AG04450 (cell line): Measurements from ENCODE around the gene B3GNT5. TPM values are rescaled to one million over a fixed set of nuclear protein-coding genes. Genes with fewer than 3 reads are reported as not detected.
"Not testable (repeated sequence)": the region's sequence is repeated elsewhere in the genome, so short reads cannot be mapped to it uniquely, and the experiment has no call there.

ENCODE experiments used
- CTCF ChIA-PET: fragments of 300-600, 350-600 bp; formaldehyde crosslinking; extraction: SDS; loops from one replicate; lab custom pipeline; 2022; ENCODE audit warnings: antibody characterized with exemption, inconsistent platforms; lab: Charles Lee
- POLR2A ChIA-PET: fragments of 350-600 bp; formaldehyde crosslinking; extraction: SDS; loops from one replicate; lab custom pipeline; 2021; ENCODE audit warnings: antibody characterized with exemption, inconsistent platforms; lab: Yijun Ruan, JAX
- DNase-seq: peaks from one replicate; pipeline ENCODE4 v3.0.0-alpha.2; 2011; ENCODE audit warnings: low read depth, low spot score
- H3K27ac ChIP-seq: one replicate; pipeline ENCODE4 v1.5.1; 2012; ENCODE audit warnings: low read depth, low read length, control low read depth
- H3K27me3 ChIP-seq: one replicate; pipeline ENCODE4 v1.6.0; 2012; ENCODE audit warnings: low read length; ENCODE audit not compliant: control insufficient read depth, insufficient read depth
- H3K4me3 ChIP-seq: 2 replicates; pipeline ENCODE4 v1.5.1; 2011; ENCODE audit warnings: mild to moderate bottlenecking, low read depth, low read length, control low read depth
- H3K9me3 ChIP-seq: 2 replicates; pipeline ENCODE4 v1.5.1; 2012; ENCODE audit warnings: low read length; ENCODE audit not compliant: control insufficient read depth, insufficient read depth
- polyA plus RNA-seq: library from polyadenylated mRNA; depleted of rRNA; stranded (reverse); fragments of >200 nt; gene quantifications from 2 replicates; pipeline ENCODE4 v1.2.3, GENCODE V29; 2011
- TF ChIP-seq, protein P1 (sequence below): IDR thresholded peaks from 2 replicates; pipeline ENCODE4 v1.5.1; 2011; ENCODE audit warnings: low read depth, low read length, control low read depth, inconsistent platforms

B3GNT5 gene
- polyA plus RNA-seq, 1 experiment = 2.9 TPM

DNA sequence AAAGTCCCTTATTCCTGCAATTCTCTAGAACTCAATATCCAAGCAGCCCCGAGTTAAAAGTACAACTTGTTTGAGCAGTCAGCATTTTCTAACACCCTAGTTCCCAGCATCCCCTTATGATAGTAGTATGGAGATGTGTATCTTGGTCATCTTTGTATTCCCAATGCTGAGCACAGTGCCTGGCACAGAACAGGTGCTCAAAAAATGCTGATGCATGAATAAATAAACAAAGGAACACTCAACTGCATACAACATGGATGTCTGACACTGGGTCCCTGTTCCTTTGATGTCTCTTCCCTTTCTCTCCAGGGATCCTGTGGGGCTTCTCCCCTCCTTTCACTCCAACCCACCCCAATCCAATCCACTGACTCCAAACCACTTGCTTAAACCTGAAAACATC lies 23.9 kb upstream of the B3GNT5 start:
- Histone ChIP-seq H3K27me3 (peaks cover 8% of the 10 kb centered on the region), H3K27ac (no peak overlapping the region), H3K9me3 (no peaks in the 10 kb centered on the region), H3K4me3 (no peak overlapping the region)
- CTCF ChIA-PET = no interaction called here
- no peak for DNase-seq
- POLR2A ChIA-PET = no interaction called here
- TF ChIP-seq, protein P1, sequence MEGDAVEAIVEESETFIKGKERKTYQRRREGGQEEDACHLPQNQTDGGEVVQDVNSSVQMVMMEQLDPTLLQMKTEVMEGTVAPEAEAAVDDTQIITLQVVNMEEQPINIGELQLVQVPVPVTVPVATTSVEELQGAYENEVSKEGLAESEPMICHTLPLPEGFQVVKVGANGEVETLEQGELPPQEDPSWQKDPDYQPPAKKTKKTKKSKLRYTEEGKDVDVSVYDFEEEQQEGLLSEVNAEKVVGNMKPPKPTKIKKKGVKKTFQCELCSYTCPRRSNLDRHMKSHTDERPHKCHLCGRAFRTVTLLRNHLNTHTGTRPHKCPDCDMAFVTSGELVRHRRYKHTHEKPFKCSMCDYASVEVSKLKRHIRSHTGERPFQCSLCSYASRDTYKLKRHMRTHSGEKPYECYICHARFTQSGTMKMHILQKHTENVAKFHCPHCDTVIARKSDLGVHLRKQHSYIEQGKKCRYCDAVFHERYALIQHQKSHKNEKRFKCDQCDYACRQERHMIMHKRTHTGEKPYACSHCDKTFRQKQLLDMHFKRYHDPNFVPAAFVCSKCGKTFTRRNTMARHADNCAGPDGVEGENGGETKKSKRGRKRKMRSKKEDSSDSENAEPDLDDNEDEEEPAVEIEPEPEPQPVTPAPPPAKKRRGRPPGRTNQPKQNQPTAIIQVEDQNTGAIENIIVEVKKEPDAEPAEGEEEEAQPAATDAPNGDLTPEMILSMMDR = no peak

DNA sequence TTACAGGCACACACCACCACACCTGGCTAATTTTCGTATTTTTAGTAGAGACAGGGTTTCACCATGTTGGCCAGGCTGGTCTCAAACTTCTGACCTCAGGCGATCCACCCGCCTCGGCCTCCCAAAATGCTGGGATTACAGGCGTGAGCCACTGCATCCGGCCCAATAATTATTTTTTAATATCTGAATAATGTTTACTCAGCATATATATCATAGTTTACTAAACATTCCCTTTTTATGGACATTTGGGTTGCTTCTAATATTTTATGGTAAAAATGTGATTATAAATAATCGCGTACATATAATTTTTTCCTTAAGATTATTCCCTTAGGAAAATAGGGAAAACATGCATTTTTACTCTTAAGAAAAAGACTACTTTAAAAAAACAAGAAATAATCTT lies 22.8 kb upstream of the B3GNT5 start:
- H3K9me3 ChIP-seq, CTCF ChIA-PET, H3K27ac ChIP-seq, H3K27me3 ChIP-seq, H3K4me3 ChIP-seq, DNase-seq, POLR2A ChIA-PET: not testable (repeated sequence)

- peaks cover 8% of the 10 kb centered on the region for H3K27me3 ChIP-seq
- no peak overlapping the region for H3K27ac ChIP-seq
- H3K9me3 ChIP-seq = no peaks in the 10 kb centered on the region
- ChIA-PET POLR2A (no interaction called here), CTCF (no interaction called here)
- TF ChIP-seq, protein P1 = no peak
- H3K4me3 ChIP-seq = no peak overlapping the region
- DNase-seq = no peak
These were observed 22.2 kb upstream of the B3GNT5 start for GRCh38 chr3:183230826-183231225.

GRCh38 chr3:183233966-183234365 lies 19.1 kb upstream of the B3GNT5 start:
- TF ChIP-seq, protein P1 = no peak
- Histone ChIP-seq H3K27me3 (peaks cover 3% of the 10 kb centered on the region), H3K27ac (no peak overlapping the region), H3K9me3 (no peaks in the 10 kb centered on the region), H3K4me3 (no peak overlapping the region)
- DNase-seq = no peak
- POLR2A ChIA-PET = no interaction called here
- CTCF ChIA-PET = no interaction called here

DNA sequence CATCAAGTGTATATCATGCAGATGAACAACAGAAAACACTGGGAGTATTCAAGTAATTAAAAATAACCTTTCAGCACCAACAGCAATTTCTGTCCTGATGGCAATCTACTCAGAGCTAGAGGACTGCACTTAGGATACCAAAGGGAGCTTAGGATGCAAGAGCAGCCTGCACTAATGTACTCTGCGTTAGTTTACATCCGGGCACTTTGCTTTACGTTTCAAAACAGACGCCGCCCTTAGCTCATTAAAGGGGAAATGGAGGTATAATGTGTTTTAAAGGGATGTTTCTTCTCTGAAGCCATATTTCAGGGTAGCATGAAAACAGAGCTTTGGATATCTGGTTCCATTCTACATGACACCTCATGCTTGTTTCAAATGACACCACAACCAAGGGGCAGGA lies 14.0 kb upstream of the B3GNT5 start:
- Histone ChIP-seq H3K9me3 (peaks cover 7% of the 10 kb centered on the region), H3K27ac (no peak overlapping the region), H3K27me3 (no peaks in the 10 kb centered on the region), H3K4me3 (no peak overlapping the region)
- POLR2A ChIA-PET = no interaction called here
- CTCF ChIA-PET = no interaction called here
- no peak for DNase-seq
- TF ChIP-seq, protein P1 = no peak

DNA sequence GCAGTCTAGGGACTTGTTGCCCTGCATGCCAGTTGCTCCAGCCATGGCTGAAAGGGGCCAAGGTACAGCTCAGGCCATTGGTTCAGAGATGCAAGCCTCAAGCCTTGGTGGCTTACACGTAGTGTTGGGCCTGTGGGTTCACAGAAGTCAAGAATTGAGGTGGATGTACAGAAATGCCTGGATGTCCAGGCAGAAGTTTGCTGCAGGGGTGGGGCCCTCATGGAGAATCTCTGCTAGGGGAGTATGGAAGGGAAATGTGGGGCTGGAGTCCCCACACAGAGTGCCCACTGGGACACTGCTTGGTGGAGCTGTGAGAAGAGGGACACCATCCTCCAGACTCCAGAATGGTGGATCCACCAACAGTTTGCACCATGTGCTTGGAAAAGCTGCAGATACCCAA lies 10.6 kb upstream of the B3GNT5 start:
- TF ChIP-seq, protein P1 = no peak
- no peak for DNase-seq
- H3K4me3 ChIP-seq = no peak overlapping the region
- no peak overlapping the region for H3K27ac ChIP-seq
- POLR2A ChIA-PET = no interaction called here
- peaks cover 7% of the 10 kb centered on the region for H3K9me3 ChIP-seq
- peaks cover 6% of the 10 kb centered on the region for H3K27me3 ChIP-seq
- CTCF ChIA-PET = no interaction called here
